ENCODE data around the gene SH2D6.

DNA sequence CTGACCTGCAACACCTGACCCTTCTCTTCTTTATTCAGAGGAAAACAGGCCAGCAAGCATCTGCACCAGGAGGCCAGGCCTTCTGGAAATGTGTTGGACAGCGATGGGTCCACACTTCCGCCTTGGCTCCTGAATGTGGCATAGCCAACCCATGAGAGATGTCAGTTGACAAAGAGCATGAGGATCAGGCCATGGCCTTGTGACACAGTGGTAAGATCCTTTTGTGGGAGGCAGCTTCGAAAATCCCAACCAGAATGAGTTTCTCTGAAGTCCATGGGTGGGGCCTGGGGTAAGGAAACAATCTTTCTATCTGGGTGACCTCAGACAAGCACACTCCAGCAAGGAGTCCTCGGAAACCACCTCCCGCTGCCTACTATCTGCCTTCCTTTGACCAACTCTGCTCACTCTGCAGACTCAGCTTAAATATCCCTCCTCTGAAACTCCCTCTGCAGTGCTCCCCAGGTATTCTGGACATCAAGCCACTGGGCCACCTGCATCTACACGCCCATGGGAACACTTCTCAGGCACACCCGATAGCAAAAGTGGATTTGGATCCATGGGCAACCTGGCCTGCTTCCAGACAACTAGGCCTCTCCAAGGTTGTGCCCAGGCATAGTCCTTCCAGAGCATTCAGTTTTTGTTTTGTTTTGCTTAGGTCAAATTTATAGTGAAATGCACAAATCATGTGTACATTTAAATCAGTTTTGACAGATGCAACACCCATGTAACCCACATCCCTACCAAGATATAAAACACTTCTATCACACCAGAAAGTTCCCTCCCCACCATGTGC lies 3.6 kb upstream of the SH2D6 start:
- TF ChIP-seq POLR2A (conservative IDR thresholded peaks at IDR 0.05) (no peak), ZFP36 (IDR thresholded peaks at IDR 0.05; ENCODE audit: low read depth, low read length, partially characterized antibody) (no peak), HNRNPLL (IDR thresholded peaks at IDR 0.05; ENCODE audit: low read depth, low read length, poor library complexity, severe bottlenecking) (no peak), KDM1A (IDR thresholded peaks at IDR 0.05) (no peak; a peak in 1 of 4 replicates), MEF2A (IDR thresholded peaks at IDR 0.05; ENCODE audit: control insufficient read depth, low read depth, low read length) (no peak), SRF (CRISPR knock-in tag; IDR thresholded peaks at IDR 0.05) (peak in 1 of 2 experiments; percentile 23; a peak in 1 of 4 replicates), ETV6 (IDR thresholded peaks at IDR 0.05; ENCODE audit: borderline replicate concordance in 1 of 2, low read depth in 2 of 2, low read length in 1 of 2) (no peak), ETV6 (CRISPR knock-in tag; IDR thresholded peaks at IDR 0.05; ENCODE audit: borderline replicate concordance) (no peak), ZNF384 (IDR thresholded peaks at IDR 0.05; ENCODE audit: low read depth, low read length) (no peak), ZNF57 (CRISPR knock-in tag; IDR thresholded peaks at IDR 0.05) (no peak)
- TF ChIP-seq, protein P1, sequence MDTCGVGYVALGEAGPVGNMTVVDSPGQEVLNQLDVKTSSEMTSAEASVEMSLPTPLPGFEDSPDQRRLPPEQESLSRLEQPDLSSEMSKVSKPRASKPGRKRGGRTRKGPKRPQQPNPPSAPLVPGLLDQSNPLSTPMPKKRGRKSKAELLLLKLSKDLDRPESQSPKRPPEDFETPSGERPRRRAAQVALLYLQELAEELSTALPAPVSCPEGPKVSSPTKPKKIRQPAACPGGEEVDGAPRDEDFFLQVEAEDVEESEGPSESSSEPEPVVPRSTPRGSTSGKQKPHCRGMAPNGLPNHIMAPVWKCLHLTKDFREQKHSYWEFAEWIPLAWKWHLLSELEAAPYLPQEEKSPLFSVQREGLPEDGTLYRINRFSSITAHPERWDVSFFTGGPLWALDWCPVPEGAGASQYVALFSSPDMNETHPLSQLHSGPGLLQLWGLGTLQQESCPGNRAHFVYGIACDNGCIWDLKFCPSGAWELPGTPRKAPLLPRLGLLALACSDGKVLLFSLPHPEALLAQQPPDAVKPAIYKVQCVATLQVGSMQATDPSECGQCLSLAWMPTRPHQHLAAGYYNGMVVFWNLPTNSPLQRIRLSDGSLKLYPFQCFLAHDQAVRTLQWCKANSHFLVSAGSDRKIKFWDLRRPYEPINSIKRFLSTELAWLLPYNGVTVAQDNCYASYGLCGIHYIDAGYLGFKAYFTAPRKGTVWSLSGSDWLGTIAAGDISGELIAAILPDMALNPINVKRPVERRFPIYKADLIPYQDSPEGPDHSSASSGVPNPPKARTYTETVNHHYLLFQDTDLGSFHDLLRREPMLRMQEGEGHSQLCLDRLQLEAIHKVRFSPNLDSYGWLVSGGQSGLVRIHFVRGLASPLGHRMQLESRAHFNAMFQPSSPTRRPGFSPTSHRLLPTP (IDR thresholded peaks at IDR 0.05; ENCODE audit: borderline replicate concordance, extremely low read depth, insufficient read length) = no peak
- TF ChIP-seq, protein P2, sequence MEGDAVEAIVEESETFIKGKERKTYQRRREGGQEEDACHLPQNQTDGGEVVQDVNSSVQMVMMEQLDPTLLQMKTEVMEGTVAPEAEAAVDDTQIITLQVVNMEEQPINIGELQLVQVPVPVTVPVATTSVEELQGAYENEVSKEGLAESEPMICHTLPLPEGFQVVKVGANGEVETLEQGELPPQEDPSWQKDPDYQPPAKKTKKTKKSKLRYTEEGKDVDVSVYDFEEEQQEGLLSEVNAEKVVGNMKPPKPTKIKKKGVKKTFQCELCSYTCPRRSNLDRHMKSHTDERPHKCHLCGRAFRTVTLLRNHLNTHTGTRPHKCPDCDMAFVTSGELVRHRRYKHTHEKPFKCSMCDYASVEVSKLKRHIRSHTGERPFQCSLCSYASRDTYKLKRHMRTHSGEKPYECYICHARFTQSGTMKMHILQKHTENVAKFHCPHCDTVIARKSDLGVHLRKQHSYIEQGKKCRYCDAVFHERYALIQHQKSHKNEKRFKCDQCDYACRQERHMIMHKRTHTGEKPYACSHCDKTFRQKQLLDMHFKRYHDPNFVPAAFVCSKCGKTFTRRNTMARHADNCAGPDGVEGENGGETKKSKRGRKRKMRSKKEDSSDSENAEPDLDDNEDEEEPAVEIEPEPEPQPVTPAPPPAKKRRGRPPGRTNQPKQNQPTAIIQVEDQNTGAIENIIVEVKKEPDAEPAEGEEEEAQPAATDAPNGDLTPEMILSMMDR (IDR thresholded peaks at IDR 0.05 in 2 of 3, conservative IDR thresholded peaks at IDR 0.05 in 1 of 3; ENCODE audit: insufficient read depth in 2 of 3, low read depth in 1 of 3, low read length in 3 of 3) = no peak
- TF ChIP-seq, protein P3, sequence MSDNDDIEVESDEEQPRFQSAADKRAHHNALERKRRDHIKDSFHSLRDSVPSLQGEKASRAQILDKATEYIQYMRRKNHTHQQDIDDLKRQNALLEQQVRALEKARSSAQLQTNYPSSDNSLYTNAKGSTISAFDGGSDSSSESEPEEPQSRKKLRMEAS (CRISPR knock-in tag; IDR thresholded peaks at IDR 0.05) = peak; percentile 29; the same call in 1 of the 2 replicates
- TF ChIP-seq, protein P4, sequence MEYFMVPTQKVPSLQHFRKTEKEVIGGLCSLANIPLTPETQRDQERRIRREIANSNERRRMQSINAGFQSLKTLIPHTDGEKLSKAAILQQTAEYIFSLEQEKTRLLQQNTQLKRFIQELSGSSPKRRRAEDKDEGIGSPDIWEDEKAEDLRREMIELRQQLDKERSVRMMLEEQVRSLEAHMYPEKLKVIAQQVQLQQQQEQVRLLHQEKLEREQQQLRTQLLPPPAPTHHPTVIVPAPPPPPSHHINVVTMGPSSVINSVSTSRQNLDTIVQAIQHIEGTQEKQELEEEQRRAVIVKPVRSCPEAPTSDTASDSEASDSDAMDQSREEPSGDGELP (CRISPR knock-in tag; IDR thresholded peaks at IDR 0.05; ENCODE audit: borderline replicate concordance) = no peak

Data from K562 (cell line).